ENCODE measurements around the gene RPL28.
"Not testable (repeated sequence)": the region's sequence is repeated elsewhere in the genome, so short reads cannot be mapped to it uniquely, and the experiment has no call there.

The RPL28 gene

GRCh38 chr19:55398200-55398925, 12.6 kb downstream of the RPL28 start:
- DNase-seq: no peak

GRCh38 chr19:55400281-55401087, 14.8 kb downstream of the RPL28 start:
- DNase-seq: no peak

GRCh38 chr19:55401390-55401789, 15.7 kb downstream of the RPL28 start:
- DNase-seq: not testable (repeated sequence)

- DNase-seq: no peak
Observed at GRCh38 chr19:55402509-55402908, 16.8 kb downstream of the RPL28 start.

- DNase-seq: no peak
Observed at GRCh38 chr19:55405638-55406037, 19.9 kb downstream of the RPL28 start.

GRCh38 chr19:55406091-55406825, 20.5 kb downstream of the RPL28 start:
- no peak for DNase-seq

GRCh38 chr19:55406826-55407549, 21.3 kb downstream of the RPL28 start:
- DNase-seq: peak in 1 of 4 experiments; percentile 19

- not testable (repeated sequence) for DNase-seq
Observed at GRCh38 chr19:55407550-55407799, 21.7 kb downstream of the RPL28 start, which contains the start of gene UBE2S. Gene UBE2S (minus strand): TSS chr19:55407788. CDS start chr19:55407589, 199 bp downstream.

- peak; percentile 90 to 95 (median 93) for DNase-seq
Observed at GRCh38 chr19:55407800-55408532, 22.2 kb downstream of the RPL28 start.

- DNase-seq: no peak
Observed at GRCh38 chr19:55408533-55408872, 22.8 kb downstream of the RPL28 start.

- not testable (repeated sequence) for DNase-seq
Observed at GRCh38 chr19:55409179-55409578, 23.4 kb downstream of the RPL28 start.

- no peak for DNase-seq
Observed at GRCh38 chr19:55410168-55410567, 24.4 kb downstream of the RPL28 start.

GRCh38 chr19:55418185-55418584, 32.5 kb downstream of the RPL28 start:
- peak in 3 of 4 experiments; percentile 8 to 14 (median 14) for DNase-seq

GRCh38 chr19:55419103-55419502, 33.4 kb downstream of the RPL28 start:
- no peak for DNase-seq

- DNase-seq: no peak
Observed at GRCh38 chr19:55419624-55420236, 34.0 kb downstream of the RPL28 start.

GRCh38 chr19:55421281-55421680, 35.5 kb downstream of the RPL28 start:
- DNase-seq: not testable (repeated sequence)

GRCh38 chr19:55423225-55424005, 37.7 kb downstream of the RPL28 start:
- no peak for DNase-seq

- no peak for DNase-seq
Observed at GRCh38 chr19:55424518-55424917, 38.8 kb downstream of the RPL28 start.

- DNase-seq: no peak
Observed at GRCh38 chr19:55426042-55426441, 40.3 kb downstream of the RPL28 start.

GRCh38 chr19:55431183-55431582, 45.5 kb downstream of the RPL28 start:
- no peak for DNase-seq
